ENCODE data around the gene OTOG. TPM values are rescaled to one million over a fixed set of nuclear protein-coding genes. Genes with fewer than 3 reads are reported as not detected.

Gene OTOG
- total RNA-seq, 1 experiment from 2014 or later, result 0.35 TPM

GRCh38 chr11:17594686-17595192, 47.7 kb downstream of the OTOG start:
- DNase-seq, result peak; percentile 10
- Histone ChIP-seq H3K56ac (ENCODE audit: insufficient read length, low read depth, low read length) (no peak overlapping the region), H2AFZ (ENCODE audit: low read length) (no peak overlapping the region), H3K27me3 (ENCODE audit: insufficient read depth, low read length) (no peaks in the 10 kb centered on the region; the same call in 1 of the 2 replicates), H3K4ac (ENCODE audit: low read depth, low read length) (no peak overlapping the region), H4K20me1 (ENCODE audit: control insufficient read depth, insufficient read depth, insufficient read length) (no peaks in the 10 kb centered on the region), H2AK5ac (ENCODE audit: insufficient read length, low read length) (no peak overlapping the region), H3K79me2 (ENCODE audit: insufficient read depth, low read length) (no peaks in the 10 kb centered on the region), H4K5ac (ENCODE audit: insufficient read length, low read depth, low read length) (no peak overlapping the region), H3K23me2 (ENCODE audit: insufficient read length, low read depth, low read length, poor library complexity, severe bottlenecking) (no peaks in the 10 kb centered on the region), H2BK120ac (ENCODE audit: low read depth, low read length, poor library complexity, severe bottlenecking) (no peak overlapping the region), H4K8ac (replicated peaks; ENCODE audit: insufficient read length, low read depth, low read length) (no peak overlapping the region), H3K14ac (ENCODE audit: insufficient read depth, low read length) (no peak overlapping the region), H3K4me2 (ENCODE audit: insufficient read depth, insufficient read length, low read length) (no peak overlapping the region), H3K4me1 (ENCODE audit: insufficient read depth, low read length) (no peaks in the 10 kb centered on the region), H3K18ac (ENCODE audit: insufficient read length, low read depth, low read length) (no peak overlapping the region), H4K91ac (ENCODE audit: insufficient read length, low read depth, low read length) (no peak overlapping the region), H3K79me1 (ENCODE audit: insufficient read depth, low read depth, low read length, poor library complexity, severe bottlenecking) (no peaks in the 10 kb centered on the region), H3K9ac (ENCODE audit: extremely low read depth, insufficient read length, low read length) (no peak overlapping the region), H2BK20ac (ENCODE audit: low read depth, low read length, poor library complexity, severe bottlenecking) (no peak overlapping the region), H2BK12ac (ENCODE audit: insufficient read length, low read depth, low read length) (no peak overlapping the region), H2BK15ac (ENCODE audit: low read depth, low read length) (no peak overlapping the region), H2BK5ac (ENCODE audit: insufficient read length, low read length) (no peak overlapping the region), H3K9me3 (ENCODE audit: control insufficient read depth, low read depth, low read length) (peaks cover 6% of the 10 kb centered on the region), H3T11ph (ENCODE audit: low read length) (no peak overlapping the region), H3K27ac (ENCODE audit: insufficient read length, low read depth, low read length) (no peak overlapping the region), H3K23ac (ENCODE audit: insufficient read length, low read depth, low read length) (no peak overlapping the region)
- Mint-ChIP-seq H3K27ac (no peak overlapping the region), H3K4me3 (no peak overlapping the region), H3K36me3 (ENCODE audit: insufficient read depth in 1 of 3, low read depth in 3 of 3) (peaks cover 0 to 4% (median 0%) of the 10 kb centered on the region in 3 experiments; a peak in 2 of 7 replicates), H3K9me3 (peaks cover 3 to 8% of the 10 kb centered on the region in 2 experiments; a peak in 4 of 5 replicates), H3K4me1 (peaks cover 0 to 5% of the 10 kb centered on the region in 2 experiments; a peak in 2 of 4 replicates), H3K27me3 (ENCODE audit: low read depth) (peaks cover 43% of the 10 kb centered on the region)
- WGBS (ENCODE audit: extremely low coverage, insufficient read length, low lambda C conversion rate), result no CpG with 5 or more reads among the region's 5 CpGs
- TF ChIP-seq, protein P1, sequence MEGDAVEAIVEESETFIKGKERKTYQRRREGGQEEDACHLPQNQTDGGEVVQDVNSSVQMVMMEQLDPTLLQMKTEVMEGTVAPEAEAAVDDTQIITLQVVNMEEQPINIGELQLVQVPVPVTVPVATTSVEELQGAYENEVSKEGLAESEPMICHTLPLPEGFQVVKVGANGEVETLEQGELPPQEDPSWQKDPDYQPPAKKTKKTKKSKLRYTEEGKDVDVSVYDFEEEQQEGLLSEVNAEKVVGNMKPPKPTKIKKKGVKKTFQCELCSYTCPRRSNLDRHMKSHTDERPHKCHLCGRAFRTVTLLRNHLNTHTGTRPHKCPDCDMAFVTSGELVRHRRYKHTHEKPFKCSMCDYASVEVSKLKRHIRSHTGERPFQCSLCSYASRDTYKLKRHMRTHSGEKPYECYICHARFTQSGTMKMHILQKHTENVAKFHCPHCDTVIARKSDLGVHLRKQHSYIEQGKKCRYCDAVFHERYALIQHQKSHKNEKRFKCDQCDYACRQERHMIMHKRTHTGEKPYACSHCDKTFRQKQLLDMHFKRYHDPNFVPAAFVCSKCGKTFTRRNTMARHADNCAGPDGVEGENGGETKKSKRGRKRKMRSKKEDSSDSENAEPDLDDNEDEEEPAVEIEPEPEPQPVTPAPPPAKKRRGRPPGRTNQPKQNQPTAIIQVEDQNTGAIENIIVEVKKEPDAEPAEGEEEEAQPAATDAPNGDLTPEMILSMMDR (conservative IDR thresholded peaks at IDR 0.05), result no peak
